NCI-H128 (cell line): Measurements from ENCODE around the gene LARP6.
"Not testable (repeated sequence)": the region's sequence is repeated elsewhere in the genome, so short reads cannot be mapped to it uniquely, and the experiment has no call there.

Experiments used
- DNase-seq: peaks from one replicate; lab custom pipeline; 2025; ENCODE audit not compliant: unreplicated experiment; lab: John Stamatoyannopoulos, UW

LARP6 gene

GRCh38 chr15:70859322-70859908, 5.5 kb upstream of the LARP6 start:
- DNase-seq: no peak

DNA sequence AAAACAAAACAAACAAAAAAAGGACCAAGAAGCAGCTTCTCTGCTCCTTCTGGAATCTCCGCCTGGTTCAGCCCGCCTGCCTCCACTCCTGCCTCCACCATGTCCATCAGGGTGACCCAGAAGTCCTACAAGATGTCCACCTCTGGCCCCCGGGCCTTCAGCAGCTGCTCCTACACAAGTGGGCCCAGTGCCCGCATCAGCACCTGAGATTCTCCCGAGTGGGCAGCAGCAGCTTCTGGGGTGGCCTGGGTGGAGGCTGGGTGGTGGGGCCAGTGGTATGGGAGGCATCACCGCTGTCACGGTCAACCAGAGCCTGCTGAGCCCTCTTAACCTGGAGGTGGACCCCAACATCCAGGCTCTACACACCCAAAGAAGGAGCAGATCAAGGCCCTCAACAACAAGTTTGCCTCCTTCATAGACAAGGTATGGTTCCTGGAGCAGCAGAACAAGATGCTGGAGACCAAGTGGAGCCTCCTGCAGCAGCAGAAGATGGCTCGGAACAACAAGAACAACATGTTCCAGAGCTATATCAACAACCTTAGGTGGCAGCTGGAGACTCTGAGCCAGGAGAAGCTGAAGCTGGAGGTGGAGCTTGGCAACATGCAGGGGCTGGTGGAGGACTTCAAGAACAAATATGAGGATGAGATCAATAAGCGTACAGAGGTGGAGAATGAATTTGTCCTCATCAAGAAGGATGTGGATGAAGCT, 4.8 kb upstream of the LARP6 start:
- DNase-seq: not testable (repeated sequence)

- DNase-seq: no peak
These were observed 3.8 kb upstream of the LARP6 start for GRCh38 chr15:70857562-70858285.

- no peak for DNase-seq
These were observed 3.1 kb upstream of the LARP6 start for GRCh38 chr15:70856884-70857561.

GRCh38 chr15:70856177-70856883, 2.4 kb upstream of the LARP6 start:
- no peak for DNase-seq

DNA sequence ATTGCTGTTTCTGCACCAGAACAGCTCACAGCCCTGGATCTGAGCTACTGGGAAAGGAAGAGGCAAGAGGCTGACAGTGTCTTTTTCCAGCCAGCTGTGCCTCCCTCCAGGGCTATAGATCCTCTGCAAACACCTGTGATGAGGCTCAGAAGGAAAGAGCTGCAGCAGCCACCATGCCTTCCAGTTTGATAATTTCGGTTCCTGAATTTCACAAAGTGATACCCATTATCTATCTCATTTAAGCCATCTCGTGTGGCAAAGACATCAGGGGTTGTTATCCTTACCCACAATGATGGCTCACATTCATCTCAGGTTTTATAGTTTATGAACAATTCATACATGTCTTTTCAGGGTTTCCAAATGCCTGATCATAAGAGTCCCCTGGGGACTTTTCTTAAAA, 1.8 kb upstream of the LARP6 start:
- DNase-seq: no peak

DNA sequence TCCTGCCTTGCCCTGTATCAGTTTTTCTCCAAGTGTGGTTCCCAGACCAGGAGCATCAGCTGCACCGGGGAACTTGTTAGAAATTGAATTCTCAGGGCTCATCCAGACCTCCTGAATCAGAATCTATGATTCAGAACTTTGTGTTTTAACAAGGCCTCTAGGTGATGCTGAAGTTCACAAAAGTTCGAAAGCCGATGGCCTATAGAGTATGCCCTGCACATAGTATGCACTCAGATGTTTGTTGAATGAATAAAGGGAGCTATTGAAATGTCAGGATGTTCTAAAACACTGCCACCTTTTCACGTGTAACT, 664 bp upstream of the LARP6 start:
- DNase-seq: no peak

GRCh38 chr15:70853318-70853972, 512 bp downstream of the LARP6 start:
- DNase-seq: no peak

- DNase-seq: no peak
These were observed 1.2 kb downstream of the LARP6 start for GRCh38 chr15:70852501-70853317.

- no peak for DNase-seq
These were observed 2.1 kb downstream of the LARP6 start for GRCh38 chr15:70851889-70852288.

GRCh38 chr15:70845602-70846360, 8.2 kb downstream of the LARP6 start:
- DNase-seq: no peak

- DNase-seq: no peak
These were observed 16.5 kb downstream of the LARP6 start for GRCh38 chr15:70837476-70837875.

- no peak for DNase-seq
These were observed 18.1 kb downstream of the LARP6 start for GRCh38 chr15:70835841-70836240.

GRCh38 chr15:70835415-70835814, 18.5 kb downstream of the LARP6 start:
- no peak for DNase-seq

- DNase-seq: no peak
These were observed 19.0 kb downstream of the LARP6 start for GRCh38 chr15:70834999-70835398.

DNA sequence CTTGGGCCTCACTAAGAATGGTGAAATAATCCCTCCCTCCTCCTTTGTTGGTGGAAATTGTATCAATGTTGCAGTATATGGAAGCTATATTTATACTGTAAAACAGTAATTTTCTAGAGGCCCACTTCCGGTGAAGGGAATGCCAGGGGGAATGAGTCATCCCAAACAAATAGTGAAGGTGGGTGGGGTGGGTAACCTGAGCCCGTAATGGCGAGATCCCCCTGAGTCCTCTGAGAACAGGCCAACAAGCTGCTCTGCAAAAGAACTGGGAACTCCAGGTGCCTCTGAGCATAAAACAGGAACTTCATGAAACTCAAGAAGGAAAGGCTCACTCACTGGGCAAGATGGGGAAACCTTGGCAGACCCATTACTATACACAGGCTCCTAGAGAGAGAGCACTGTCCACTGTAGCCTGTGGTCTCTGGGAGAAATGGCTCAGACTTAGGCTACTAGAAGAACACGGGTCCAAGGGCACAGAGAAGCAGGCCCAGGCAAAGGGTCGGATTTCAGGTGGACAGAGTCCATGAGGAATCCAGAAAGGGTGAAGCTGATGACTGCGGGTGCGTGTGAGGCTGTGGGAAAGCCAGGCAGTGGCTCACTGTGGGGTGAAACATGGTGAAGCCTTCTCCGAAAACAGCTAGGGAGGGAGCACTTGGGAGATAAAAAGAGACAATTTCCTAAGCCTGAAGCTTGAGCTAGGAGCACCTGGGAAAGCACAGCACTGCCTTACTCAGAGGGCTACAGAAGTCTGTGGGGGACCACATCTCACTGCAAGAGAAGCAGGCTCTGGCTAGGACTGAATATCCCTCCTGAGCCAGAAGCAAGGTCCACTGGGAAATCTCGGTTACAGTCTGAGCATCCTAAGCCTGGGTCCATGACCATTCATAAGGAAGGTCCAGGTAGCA, 19.8 kb downstream of the LARP6 start:
- no peak for DNase-seq

- DNase-seq: no peak
These were observed 20.5 kb downstream of the LARP6 start for GRCh38 chr15:70833422-70833821.

GRCh38 chr15:70832176-70832575, 21.8 kb downstream of the LARP6 start:
- DNase-seq: no peak
